GM04503 (cell line): ENCODE data around the gene FGGY.
"Not testable (repeated sequence)": the region's sequence is repeated elsewhere in the genome, so short reads cannot be mapped to it uniquely, and the experiment has no call there.

Experiments
- DNase-seq: peaks from one replicate; pipeline ENCODE4 v3.0.0-alpha.2; 2012; ENCODE audit warnings: low read depth

Gene FGGY

GRCh38 chr1:59514061-59514909, 217.4 kb downstream of the FGGY start:
- DNase-seq, result no peak

- no peak for DNase-seq
Measured at GRCh38 chr1:59516881-59517280, 220.0 kb downstream of the FGGY start.

- DNase-seq, result no peak
Measured at GRCh38 chr1:59520194-59520593, 223.3 kb downstream of the FGGY start.

- DNase-seq, result no peak
Measured at GRCh38 chr1:59520827-59521418, 224.0 kb downstream of the FGGY start.

- DNase-seq, result no peak
Measured at GRCh38 chr1:59521456-59521855, 224.6 kb downstream of the FGGY start.

GRCh38 chr1:59522925-59523505, 226.1 kb downstream of the FGGY start:
- no peak for DNase-seq

- no peak for DNase-seq
Measured at GRCh38 chr1:59523745-59524450, 227.0 kb downstream of the FGGY start.

- DNase-seq, result no peak
Measured at GRCh38 chr1:59526240-59526639, 229.3 kb downstream of the FGGY start.

GRCh38 chr1:59528471-59528870, 231.6 kb downstream of the FGGY start:
- no peak for DNase-seq

GRCh38 chr1:59528900-59529299, 232.0 kb downstream of the FGGY start:
- DNase-seq, result no peak

- no peak for DNase-seq
Measured at GRCh38 chr1:59530119-59530518, 233.2 kb downstream of the FGGY start.

- DNase-seq, result no peak
Measured at GRCh38 chr1:59532102-59532501, 235.2 kb downstream of the FGGY start.

GRCh38 chr1:59538476-59538875, 241.6 kb downstream of the FGGY start:
- DNase-seq, result not testable (repeated sequence)

GRCh38 chr1:59539961-59540681, 243.2 kb downstream of the FGGY start:
- no peak for DNase-seq

- DNase-seq, result no peak
Measured at GRCh38 chr1:59541161-59541560, 244.3 kb downstream of the FGGY start.

- DNase-seq, result no peak
Measured at GRCh38 chr1:59541891-59542290, 245.0 kb downstream of the FGGY start.

GRCh38 chr1:59543211-59543668, 246.3 kb downstream of the FGGY start:
- no peak for DNase-seq

- DNase-seq, result no peak
Measured at GRCh38 chr1:59544615-59545293, 247.9 kb downstream of the FGGY start.

- no peak for DNase-seq
Measured at GRCh38 chr1:59545830-59546229, 248.9 kb downstream of the FGGY start.

GRCh38 chr1:59549066-59549837, 252.4 kb downstream of the FGGY start:
- DNase-seq, result no peak
